Activated CD4-positive, alpha-beta T cell treated with anti-CD3 and anti-CD28 coated beads for 24 hours (primary cell): ENCODE results near the gene KDM4C.
"Not testable (repeated sequence)": the region's sequence is repeated elsewhere in the genome, so short reads cannot be mapped to it uniquely, and the experiment has no call there.

Experiments used
- DNase-seq, 2 donors: peaks; one replicate each; pipeline ENCODE4 v3.0.0-alpha.2; 2020; ENCODE audit warnings: low read depth in 2 of 2

The KDM4C gene

GRCh38 chr9:6806318-6806717 lies 48.5 kb downstream of the KDM4C start:
- DNase-seq, result not testable (repeated sequence)

GRCh38 chr9:6807669-6808068 lies 49.9 kb downstream of the KDM4C start:
- not testable (repeated sequence) for DNase-seq

DNA sequence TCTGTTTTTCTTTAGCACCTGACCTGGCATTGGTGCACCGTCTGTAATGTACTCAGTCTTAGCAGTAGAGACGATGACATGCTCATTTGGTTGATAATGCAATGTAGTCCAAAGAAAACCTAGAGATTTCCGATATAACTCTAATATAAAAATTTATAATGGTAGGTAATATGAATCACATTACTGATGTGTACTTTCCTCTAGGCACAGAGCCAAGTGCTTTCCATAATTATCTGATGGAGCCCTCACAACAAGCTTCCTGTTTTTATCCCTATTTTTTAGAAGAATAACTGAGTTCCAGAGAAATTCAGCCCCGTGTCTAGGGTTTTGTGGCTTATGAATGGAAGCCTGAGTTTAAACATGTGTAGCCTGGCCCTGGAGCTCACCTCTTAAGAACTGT lies 53.7 kb downstream of the KDM4C start:
- DNase-seq, result no peak

- DNase-seq, result no peak
These were observed 58.8 kb downstream of the KDM4C start for GRCh38 chr9:6816581-6816980.

DNA sequence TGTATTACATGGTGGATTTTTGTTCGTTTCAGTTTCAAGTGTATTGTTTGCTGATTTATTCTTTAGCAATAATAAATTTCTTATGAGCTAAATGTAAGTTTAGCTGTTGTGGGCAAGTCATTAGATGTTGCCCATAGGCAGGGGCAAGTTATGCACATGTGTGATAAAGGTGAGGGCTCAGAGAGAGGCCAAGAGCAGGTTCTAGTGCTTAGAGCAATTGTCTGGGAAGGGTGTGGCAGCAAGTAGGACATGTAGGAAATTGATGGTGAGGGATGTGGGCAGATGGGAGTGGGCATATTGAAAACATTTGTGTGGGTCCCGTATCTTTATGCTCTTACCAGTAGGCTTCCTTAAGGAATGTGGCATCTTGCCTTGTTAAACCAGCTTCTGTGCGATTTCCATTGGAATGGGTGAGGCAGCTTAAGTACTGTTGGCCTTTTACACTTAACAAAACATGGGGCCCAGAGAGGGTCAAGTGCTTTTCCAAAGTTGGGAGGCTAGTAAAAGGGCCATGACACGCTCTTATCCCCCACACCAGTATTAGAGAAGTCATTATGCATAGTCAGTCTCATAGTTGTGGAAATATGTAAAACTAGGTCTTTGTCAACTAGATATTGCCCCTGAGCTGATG lies 60.6 kb downstream of the KDM4C start:
- DNase-seq, result no peak

GRCh38 chr9:6819112-6819511 lies 61.3 kb downstream of the KDM4C start:
- no peak for DNase-seq

- DNase-seq, result no peak
These were observed 61.8 kb downstream of the KDM4C start for GRCh38 chr9:6819529-6819928.

- no peak for DNase-seq
These were observed 64.9 kb downstream of the KDM4C start for GRCh38 chr9:6822696-6823095.

DNA sequence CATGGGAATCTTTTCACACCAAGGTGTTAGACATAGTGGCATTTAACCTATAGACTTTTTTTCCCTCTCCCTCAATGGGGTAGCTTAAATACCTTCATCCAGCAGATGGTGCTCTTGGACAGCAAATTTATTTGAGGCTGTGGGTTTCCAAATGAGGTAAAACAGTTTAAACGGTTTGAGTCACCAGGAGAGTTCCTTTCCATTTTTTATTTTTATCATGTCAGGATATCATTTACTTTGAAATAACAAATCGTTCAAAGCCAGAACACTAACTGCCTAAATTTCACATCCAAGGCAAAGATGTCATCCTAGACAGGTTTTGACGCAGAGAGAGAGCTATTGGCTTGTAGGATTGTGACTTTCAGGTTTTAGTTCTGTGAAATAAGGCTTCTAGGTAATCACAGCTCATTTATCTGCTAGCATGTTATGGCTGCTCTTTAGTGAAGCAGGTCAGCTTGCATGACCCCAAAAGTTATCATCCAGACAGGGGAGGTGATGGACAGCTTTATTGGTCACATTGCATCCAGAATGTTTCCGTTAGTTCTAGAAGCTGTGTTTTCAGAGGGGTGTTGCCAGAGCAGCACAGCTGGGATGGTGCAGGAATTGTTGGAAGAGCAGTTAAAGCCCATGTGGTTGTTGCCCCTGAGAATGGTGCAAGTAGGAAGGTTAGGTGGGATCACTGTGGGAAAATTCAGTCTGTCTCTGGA lies 69.8 kb downstream of the KDM4C start:
- DNase-seq, result peak; percentile 4 to 23

GRCh38 chr9:6829027-6829426 lies 71.3 kb downstream of the KDM4C start:
- no peak for DNase-seq

- DNase-seq, result no peak
These were observed 71.8 kb downstream of the KDM4C start for GRCh38 chr9:6829536-6829935.

DNA sequence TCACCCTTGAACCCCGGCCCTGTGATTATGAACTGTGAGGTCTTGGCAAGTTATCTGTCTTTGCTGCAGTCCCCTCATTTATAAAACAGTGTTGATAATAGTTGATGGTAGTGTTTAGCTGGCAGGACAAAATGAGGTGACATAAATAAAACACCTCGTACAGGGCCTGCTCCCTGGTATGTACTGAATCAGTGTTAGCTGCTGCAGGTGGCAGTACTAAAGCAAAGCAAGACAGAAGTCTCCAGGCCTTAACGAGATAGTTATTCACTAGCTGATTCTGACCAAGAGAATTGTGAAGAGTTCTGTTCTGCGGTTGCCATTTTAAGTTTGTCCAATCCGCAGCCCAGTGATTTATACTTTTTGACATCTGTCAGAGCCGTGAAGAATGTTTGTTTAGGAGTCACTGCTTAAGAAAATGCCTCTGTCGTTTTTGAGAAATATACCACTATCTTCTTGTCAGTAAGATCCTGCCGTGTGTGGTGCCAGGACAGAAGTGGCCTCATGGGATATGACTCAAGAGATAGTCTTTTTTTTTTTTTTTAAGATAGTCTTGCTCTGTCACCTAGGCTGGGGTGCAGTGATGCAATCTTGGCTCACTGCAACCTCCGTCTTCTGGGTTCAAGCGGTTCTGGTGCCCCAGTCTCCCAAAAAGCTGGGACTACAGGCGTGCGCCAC lies 75.9 kb downstream of the KDM4C start:
- DNase-seq, result no peak

DNA sequence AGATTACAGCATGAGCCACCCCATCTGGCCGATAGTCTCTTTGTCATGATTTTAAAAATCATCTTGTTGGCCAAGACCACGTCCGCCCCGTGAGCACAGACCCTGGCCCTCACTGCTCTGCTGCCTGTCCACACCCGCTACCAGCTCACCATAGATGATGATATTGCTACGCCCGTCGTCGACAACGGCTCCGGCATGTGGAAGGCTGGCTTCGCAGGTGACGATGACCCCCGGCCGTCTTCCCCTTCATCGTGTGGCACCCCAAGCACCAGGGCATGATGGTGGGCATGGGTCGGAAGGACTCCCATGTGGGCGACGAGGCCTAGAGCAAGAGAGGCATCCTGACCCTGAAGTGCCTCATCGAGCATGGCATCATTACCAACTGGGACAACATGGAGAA lies 76.5 kb downstream of the KDM4C start:
- no peak for DNase-seq

- no peak for DNase-seq
These were observed 80.4 kb downstream of the KDM4C start for GRCh38 chr9:6838158-6838557.

DNA sequence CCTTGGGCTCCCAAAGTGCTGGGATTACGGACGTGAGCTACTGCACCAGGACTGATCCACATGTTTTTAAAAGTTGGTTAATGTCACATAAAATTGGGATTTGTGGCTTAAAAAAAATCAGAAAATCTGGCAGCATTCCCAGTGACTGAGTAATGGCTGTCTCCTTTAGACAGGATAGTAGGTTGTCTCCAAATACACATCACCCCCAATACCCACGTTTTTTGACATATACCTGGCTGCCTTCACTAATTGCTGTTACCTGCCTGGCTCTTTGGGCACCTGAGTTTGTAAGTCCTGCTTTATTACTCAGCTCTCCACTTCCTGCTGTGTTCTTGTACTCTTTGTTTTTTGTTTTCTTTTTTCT lies 84.8 kb downstream of the KDM4C start:
- no peak for DNase-seq

- no peak for DNase-seq
These were observed 86.0 kb downstream of the KDM4C start for GRCh38 chr9:6843742-6844141.

DNA sequence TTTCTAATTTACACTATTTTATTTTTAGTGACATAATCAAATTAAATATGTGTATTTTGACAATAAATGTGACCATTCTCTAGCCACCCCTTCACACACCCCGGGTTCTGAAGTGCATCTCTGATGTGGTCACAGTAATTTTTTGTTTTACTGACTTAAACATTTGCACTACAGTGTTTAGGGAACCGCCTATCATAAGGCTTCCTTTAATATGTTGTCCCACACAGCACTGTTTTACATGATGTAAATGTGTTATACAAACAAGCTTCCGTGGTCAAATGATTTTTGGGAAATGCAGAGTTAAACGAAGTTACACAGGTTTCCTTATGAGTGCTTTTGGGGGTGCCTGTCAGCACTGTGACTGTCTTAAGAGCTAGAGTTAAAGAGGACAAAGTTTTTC lies 86.5 kb downstream of the KDM4C start:
- DNase-seq, result no peak

DNA sequence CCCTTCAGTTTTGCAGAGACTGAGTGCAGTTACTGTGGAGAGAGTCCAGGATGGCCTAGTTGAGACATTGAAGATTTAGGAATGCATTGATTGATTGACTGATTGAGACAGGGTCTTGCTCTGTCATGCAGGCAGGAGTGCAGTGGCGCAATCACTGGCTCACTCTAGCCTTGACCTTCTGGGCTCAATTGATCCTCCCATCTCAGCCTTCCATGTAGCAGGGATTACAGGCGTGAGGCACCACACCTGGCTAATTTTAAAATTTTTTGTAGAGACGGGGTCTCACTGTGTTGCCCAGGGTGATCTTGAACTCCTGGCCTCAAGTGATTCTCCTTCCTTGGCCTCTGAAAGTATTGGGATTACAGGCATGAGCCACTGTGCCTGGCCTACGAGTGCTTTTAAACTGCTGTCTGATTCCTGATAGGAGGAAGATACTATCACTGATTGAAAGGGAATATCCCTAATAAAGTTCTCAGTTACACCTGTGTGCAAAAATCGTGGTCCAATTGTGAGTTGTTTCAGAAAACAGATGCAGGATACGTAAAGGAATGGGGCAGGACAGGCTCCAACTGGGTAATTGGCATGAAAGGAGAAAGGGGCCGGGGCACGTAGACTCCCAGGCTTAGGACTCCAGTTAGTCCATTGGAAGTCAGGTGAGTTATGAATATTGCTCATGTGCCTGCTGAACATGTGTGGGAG lies 87.5 kb downstream of the KDM4C start:
- no peak for DNase-seq

DNA sequence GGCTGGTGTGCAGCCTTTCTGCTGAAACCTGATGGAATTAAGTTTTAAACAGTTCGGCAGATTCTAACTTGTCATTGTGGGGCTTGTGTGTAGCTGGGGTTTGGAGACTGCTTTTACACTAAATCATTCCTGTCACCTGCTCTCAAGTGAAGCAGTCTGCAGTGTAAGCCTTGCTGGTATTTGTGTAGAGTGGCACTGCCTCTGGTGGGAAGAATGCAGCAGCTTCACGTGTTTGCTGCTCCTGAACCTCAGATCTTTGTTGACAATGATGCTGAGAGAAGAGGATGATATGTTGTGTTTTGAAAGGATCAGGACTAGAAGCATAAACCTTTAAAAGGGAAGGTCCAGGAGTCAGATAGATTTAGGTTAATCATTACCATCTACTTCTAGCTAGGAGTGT lies 88.1 kb downstream of the KDM4C start:
- DNase-seq, result no peak

- DNase-seq, result no peak
These were observed 94.6 kb downstream of the KDM4C start for GRCh38 chr9:6852243-6852963.

GRCh38 chr9:6855860-6856259 lies 98.1 kb downstream of the KDM4C start:
- no peak for DNase-seq

- DNase-seq, result no peak
These were observed 106.3 kb downstream of the KDM4C start for GRCh38 chr9:6864102-6864501.
